KOPT-K1 (cell line): ENCODE data around the gene NR2C2.

Experiments
- H3K27ac ChIP-seq: fragments of 200-600 bp; sonication (generic); 2 replicates; pipeline ENCODE4 v1.5.1; 2016; ENCODE audit warnings: antibody characterized with exemption, mild to moderate bottlenecking, low read depth, low read length; ENCODE audit not compliant: poor library complexity, severe bottlenecking
- H3K36me3 ChIP-seq: fragments of 200-600 bp; sonication (generic); 2 replicates; pipeline ENCODE4 v1.5.1; 2017; ENCODE audit warnings: antibody characterized with exemption, mild to moderate bottlenecking, low read length, moderate library complexity; ENCODE audit not compliant: insufficient read depth
- H3K9me3 ChIP-seq: fragments of 200-600 bp; sonication (generic); 2 replicates; pipeline ENCODE4 v1.5.1; 2017; ENCODE audit warnings: antibody characterized with exemption, low read length, mild to moderate bottlenecking; ENCODE audit not compliant: insufficient read depth, poor library complexity, severe bottlenecking

The NR2C2 gene

GRCh38 chr3:14933820-14934425, 13.5 kb upstream of the NR2C2 start:
- Histone ChIP-seq H3K36me3 (peaks cover 32% of the 10 kb centered on the region), H3K9me3 (no peaks in the 10 kb centered on the region), H3K27ac (no peak overlapping the region)

GRCh38 chr3:14935592-14936345, 11.6 kb upstream of the NR2C2 start:
- Histone ChIP-seq H3K9me3 (no peaks in the 10 kb centered on the region), H3K36me3 (peaks cover 18% of the 10 kb centered on the region), H3K27ac (no peak overlapping the region)

- no peaks in the 10 kb centered on the region for H3K9me3 ChIP-seq
- H3K27ac ChIP-seq, result no peak overlapping the region
- H3K36me3 ChIP-seq, result peaks cover 23% of the 10 kb centered on the region
These were observed 8.4 kb upstream of the NR2C2 start for GRCh38 chr3:14938954-14939353.

GRCh38 chr3:14941871-14942270, 5.5 kb upstream of the NR2C2 start:
- Histone ChIP-seq H3K9me3 (no peaks in the 10 kb centered on the region), H3K36me3 (peaks cover 44% of the 10 kb centered on the region), H3K27ac (no peak overlapping the region)

- Histone ChIP-seq H3K9me3 (no peaks in the 10 kb centered on the region), H3K36me3 (peaks cover 44% of the 10 kb centered on the region), H3K27ac (no peak overlapping the region)
These were observed 4.3 kb upstream of the NR2C2 start for GRCh38 chr3:14943042-14943441.

GRCh38 chr3:14946236-14946635, 1.1 kb upstream of the NR2C2 start:
- Histone ChIP-seq H3K9me3 (no peaks in the 10 kb centered on the region), H3K27ac (peak overlapping the region; percentile 94), H3K36me3 (peaks cover 63% of the 10 kb centered on the region)

- Histone ChIP-seq H3K36me3 (peaks cover 62% of the 10 kb centered on the region), H3K27ac (peak overlapping the region; percentile 94), H3K9me3 (no peaks in the 10 kb centered on the region)
These were observed 664 bp upstream of the NR2C2 start for GRCh38 chr3:14946739-14947099.

- no peaks in the 10 kb centered on the region for H3K9me3 ChIP-seq
- H3K27ac ChIP-seq, result peak overlapping the region; percentile 94
- peaks cover 49% of the 10 kb centered on the region for H3K36me3 ChIP-seq
These were observed 664 bp downstream of the NR2C2 start for GRCh38 chr3:14947886-14948608.

- Histone ChIP-seq H3K36me3 (peaks cover 43% of the 10 kb centered on the region), H3K9me3 (no peaks in the 10 kb centered on the region), H3K27ac (peak overlapping the region; percentile 94)
These were observed 1.2 kb downstream of the NR2C2 start for GRCh38 chr3:14948609-14949038.

- H3K36me3 ChIP-seq, result peaks cover 38% of the 10 kb centered on the region
- no peaks in the 10 kb centered on the region for H3K9me3 ChIP-seq
- H3K27ac ChIP-seq, result peak overlapping the region; percentile 94
These were observed 1.7 kb downstream of the NR2C2 start for GRCh38 chr3:14949126-14949525.

- H3K36me3 ChIP-seq, result peaks cover 27% of the 10 kb centered on the region
- no peaks in the 10 kb centered on the region for H3K9me3 ChIP-seq
- H3K27ac ChIP-seq, result no peak overlapping the region
These were observed 2.9 kb downstream of the NR2C2 start for GRCh38 chr3:14950274-14950673.

- Histone ChIP-seq H3K36me3 (peaks cover 22% of the 10 kb centered on the region), H3K27ac (no peak overlapping the region), H3K9me3 (no peaks in the 10 kb centered on the region)
These were observed 9.8 kb downstream of the NR2C2 start for GRCh38 chr3:14957153-14957552.

GRCh38 chr3:14957925-14958324, 10.5 kb downstream of the NR2C2 start:
- H3K36me3 ChIP-seq, result peaks cover 30% of the 10 kb centered on the region
- no peak overlapping the region for H3K27ac ChIP-seq
- no peaks in the 10 kb centered on the region for H3K9me3 ChIP-seq

- Histone ChIP-seq H3K27ac (peak overlapping the region; percentile 67), H3K9me3 (no peaks in the 10 kb centered on the region), H3K36me3 (peaks cover 33% of the 10 kb centered on the region)
These were observed 12.1 kb downstream of the NR2C2 start for GRCh38 chr3:14959359-14959943.

GRCh38 chr3:14962762-14963161, 15.4 kb downstream of the NR2C2 start:
- no peak overlapping the region for H3K27ac ChIP-seq
- peaks cover 63% of the 10 kb centered on the region for H3K36me3 ChIP-seq
- H3K9me3 ChIP-seq, result peaks cover 14% of the 10 kb centered on the region
